Kidney (tissue), 14 donors: ENCODE data around the gene CAMTA1. TPM values are rescaled to one million over a fixed set of nuclear protein-coding genes. Genes with fewer than 3 reads are reported as not detected.

Source experiments
- DNase-seq, 5 donors: peaks; one replicate each; pipeline ENCODE4 v3.0.0-alpha.2; 2013 to 2020
- FAIRE-seq: peaks from 2 replicates; lab custom pipeline; 2012; peaks lifted over from hg19 to GRCh38; lab: Jason Lieb, UNC
- H3K27ac ChIP-seq, 2 donors: one replicate each; pipeline ENCODE4 v1.7.0; 2013; ENCODE audit warnings: low read depth in 2 of 2, low read length in 2 of 2, inconsistent platforms in 1 of 2
- H3K27me3 ChIP-seq: one replicate; pipeline ENCODE4 v1.7.1; 2013; ENCODE audit warnings: low read length, inconsistent platforms; ENCODE audit not compliant: control insufficient read depth, insufficient read depth
- H3K36me3 ChIP-seq, 3 donors: one replicate each; pipeline versions ENCODE4 v1.7.0 to v1.7.1; 2013; ENCODE audit warnings: low read length in 3 of 3, control low read depth in 1 of 3, inconsistent platforms in 1 of 3; ENCODE audit not compliant: insufficient read depth in 3 of 3, control insufficient read depth in 2 of 3
- H3K4me1 ChIP-seq, 3 donors: one replicate each; pipeline versions ENCODE4 v1.7.0 to v1.7.1; 2013; ENCODE audit warnings: low read length in 3 of 3, inconsistent platforms in 1 of 3, low read depth in 1 of 3; ENCODE audit not compliant: control insufficient read depth in 2 of 3, insufficient read depth in 2 of 3
- H3K4me3 ChIP-seq, 3 donors: one replicate each; pipeline versions ENCODE4 v1.7.0 to v1.8.1; 2013; ENCODE audit warnings: low read length in 3 of 3, control low read depth in 1 of 3, inconsistent platforms in 1 of 3
- H3K9ac ChIP-seq, 3 donors: one replicate each; pipeline versions ENCODE4 v1.7.0 to v1.7.1; 2013; ENCODE audit warnings: low read length in 3 of 3, control low read depth in 1 of 3, inconsistent platforms in 1 of 3
- H3K9me3 ChIP-seq, 3 donors: one replicate each; pipeline versions ENCODE4 v1.7.0 to v1.7.1; 2013; ENCODE audit warnings: low read length in 3 of 3, control low read depth in 1 of 3, inconsistent platforms in 1 of 3; ENCODE audit not compliant: control insufficient read depth in 2 of 3, insufficient read depth in 1 of 3
- CTCF ChIP-seq: IDR thresholded peaks from 3 replicates; pipeline ENCODE4 v1.5.1; 2012; ENCODE audit warnings: mild to moderate bottlenecking, moderate library complexity, borderline replicate concordance; ENCODE audit not compliant: insufficient read depth; ENCODE audit errors: extremely low read depth
- intact Hi-C: fragments of 100-400 bp; cut with DNase I; formaldehyde crosslinking; loops from one replicate; pipeline ENCODE4 v1.11.1; 2022
- polyA plus RNA-seq: library from polyadenylated mRNA; stranded (reverse); fragments of 350-450 nt; fragmentation: Illumina TruSeq; extraction: RNeasy Lipid Tissue Mini Kit (QIAGEN cat#74804); gene quantifications from one replicate; pipeline ENCODE4 v1.2.3, GENCODE V29; 2014; ENCODE audit warnings: low read depth, low replicate concordance; ENCODE audit not compliant: insufficient read depth
- total RNA-seq: library from RNA; stranded (reverse); fragmentation: NEBNext Ultra II Directional; extraction: Animal tissue kit (Norgen Biotek cat#: 25700); gene quantifications from one replicate; pipeline ENCODE4 v1.2.1, GENCODE V29; 2021
- donor health status: control.
- donor health status: control.
- donor health status: control.
- donor health status: control.
- donor health status: control.
- donor health status: DM: yes; HTN: yes; CAD: no.
- donor health status: Normal renal cell carcinoma (clear cell type).

CAMTA1 gene
- total and polyA plus RNA-seq, 2 donors from 2014 or later, result 79.0 to 170 TPM

- no peak overlapping the region for H3K4me3 ChIP-seq
- no peaks in the 10 kb centered on the region for H3K9me3 ChIP-seq
- FAIRE-seq, result no peak
- intact Hi-C loops, result no loop called here
- no peaks in the 10 kb centered on the region for H3K36me3 ChIP-seq
- no peak overlapping the region for H3K27ac ChIP-seq
- H3K9ac ChIP-seq, result no peak overlapping the region
- peak in 1 of 5 donors; percentile 12 for DNase-seq
- H3K27me3 ChIP-seq, result no peaks in the 10 kb centered on the region
- TF ChIP-seq CTCF, result no peak
- H3K4me1 ChIP-seq, result peaks cover 0 to 19% (median 0%) of the 10 kb centered on the region in 3 donors
Measured at GRCh38 chr1:6811583-6811982, 26.3 kb downstream of the CAMTA1 start.

- intact Hi-C loops, result no loop called here
- peaks cover 0 to 14% (median 3%) of the 10 kb centered on the region in 3 donors for H3K4me1 ChIP-seq
- no peaks in the 10 kb centered on the region for H3K9me3 ChIP-seq
- DNase-seq (no peak), FAIRE-seq (no peak)
- no peaks in the 10 kb centered on the region for H3K36me3 ChIP-seq
- no peak overlapping the region for H3K27ac ChIP-seq
- no peak overlapping the region for H3K4me3 ChIP-seq
- TF ChIP-seq CTCF, result no peak
- H3K9ac ChIP-seq, result no peak overlapping the region
- H3K27me3 ChIP-seq, result no peaks in the 10 kb centered on the region
Measured at GRCh38 chr1:6813165-6813564, 27.9 kb downstream of the CAMTA1 start.

GRCh38 chr1:6815726-6816125 is 30.5 kb downstream of the CAMTA1 start:
- H3K4me1 ChIP-seq, result peaks cover 0 to 19% (median 3%) of the 10 kb centered on the region in 3 donors
- H3K9ac ChIP-seq, result no peak overlapping the region
- no peaks in the 10 kb centered on the region for H3K36me3 ChIP-seq
- no peaks in the 10 kb centered on the region for H3K9me3 ChIP-seq
- H3K27me3 ChIP-seq, result no peaks in the 10 kb centered on the region
- H3K27ac ChIP-seq, result no peak overlapping the region
- H3K4me3 ChIP-seq, result no peak overlapping the region
- FAIRE-seq (no peak), DNase-seq (no peak)
- intact Hi-C loops, result no loop called here
- TF ChIP-seq CTCF, result no peak
